Stimulated activated CD4-positive, alpha-beta T cell treated with anti-CD3 and anti-CD28 coated beads, Interleukin-2, amount 100 ng/mL, for 48 hours (primary cell): ENCODE measurements around the gene FMOD.

Experiments used
- DNase-seq, 2 donors: peaks; one replicate each; pipeline ENCODE4 v3.0.0-alpha.2; 2020

Gene FMOD

GRCh38 chr1:203360547-203361185 lies 9.7 kb upstream of the FMOD start:
- no peak for DNase-seq

- no peak for DNase-seq
Observed at GRCh38 chr1:203359010-203359571, 8.2 kb upstream of the FMOD start.

- no peak for DNase-seq
Observed at GRCh38 chr1:203354246-203354645, 3.3 kb upstream of the FMOD start.

GRCh38 chr1:203353486-203353885 lies 2.6 kb upstream of the FMOD start:
- no peak for DNase-seq

GRCh38 chr1:203349773-203350524 lies 973 bp downstream of the FMOD start:
- no peak for DNase-seq

GRCh38 chr1:203349166-203349565 lies 1.8 kb downstream of the FMOD start:
- DNase-seq, result no peak

GRCh38 chr1:203346769-203347102 lies 4.2 kb downstream of the FMOD start:
- DNase-seq, result no peak

GRCh38 chr1:203346060-203346768 lies 4.7 kb downstream of the FMOD start:
- no peak for DNase-seq

GRCh38 chr1:203343956-203344754 lies 6.8 kb downstream of the FMOD start:
- no peak for DNase-seq

- peak; percentile 51 to 52 for DNase-seq
Observed at GRCh38 chr1:203342192-203342940, 8.6 kb downstream of the FMOD start.

- DNase-seq, result peak; percentile 47 to 51
Observed at GRCh38 chr1:203340112-203340790, 10.7 kb downstream of the FMOD start.

GRCh38 chr1:203338335-203339036 lies 12.4 kb downstream of the FMOD start:
- DNase-seq, result peak in 1 of 2 donors; percentile 48

- no peak for DNase-seq
Observed at GRCh38 chr1:203336097-203336496, 14.8 kb downstream of the FMOD start.

GRCh38 chr1:203335503-203335902 lies 15.4 kb downstream of the FMOD start:
- DNase-seq, result no peak

GRCh38 chr1:203331224-203331623 lies 19.7 kb downstream of the FMOD start:
- no peak for DNase-seq

- DNase-seq, result no peak
Observed at GRCh38 chr1:203328714-203329122, 22.2 kb downstream of the FMOD start.

GRCh38 chr1:203327684-203328457 lies 23.1 kb downstream of the FMOD start:
- peak; percentile 42 to 49 for DNase-seq

GRCh38 chr1:203326830-203327683 lies 23.9 kb downstream of the FMOD start:
- DNase-seq, result peak; percentile 86 to 88
